ENCODE data around the gene SPECC1L.
"Not testable (repeated sequence)": the region's sequence is repeated elsewhere in the genome, so short reads cannot be mapped to it uniquely, and the experiment has no call there.

The SPECC1L gene

DNA sequence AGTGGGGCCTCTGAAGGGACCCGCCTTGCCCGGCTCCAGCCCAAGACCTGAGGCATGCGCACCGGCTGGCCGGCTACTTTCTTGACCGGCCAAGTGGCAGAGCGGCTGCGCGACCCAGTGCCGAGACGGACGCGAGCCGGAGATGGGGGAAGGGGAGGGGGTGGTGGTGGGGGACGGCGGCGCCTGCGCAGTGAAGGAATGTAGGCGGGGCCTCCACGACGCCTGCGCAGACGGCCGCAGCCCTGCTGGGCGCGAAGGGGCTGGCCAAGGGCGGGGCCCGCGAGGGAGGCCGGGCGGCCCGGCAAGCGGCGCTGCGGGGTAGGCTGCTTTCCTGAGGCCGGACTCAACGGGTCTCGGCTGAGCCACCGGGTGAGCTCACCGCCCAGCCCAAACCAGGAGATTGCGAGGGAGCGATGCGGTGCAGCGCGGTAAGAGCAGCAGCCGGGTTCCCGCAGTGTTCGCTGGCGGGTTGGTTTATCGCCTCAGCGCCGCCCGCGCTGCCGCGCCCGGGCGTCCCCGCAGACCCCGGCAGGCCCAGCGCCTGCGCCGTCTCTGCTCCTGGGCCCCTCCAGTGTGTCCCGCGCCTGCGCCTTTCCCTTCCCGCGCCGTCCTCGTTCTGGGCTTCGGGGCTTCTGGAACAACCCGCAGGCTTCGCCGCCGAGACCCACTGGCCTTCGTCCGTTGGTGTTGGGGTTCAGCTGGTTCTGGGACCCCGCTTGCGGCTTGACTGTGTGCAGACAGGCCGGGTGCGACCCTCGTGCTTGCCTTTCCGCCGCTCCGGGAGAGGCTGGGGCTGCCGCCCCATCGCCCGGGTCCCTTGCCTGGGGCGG, at the start of gene SPECC1L:
SPECC1L (plus strand) TSS at position 276 of the 830 bp plus-strand sequence. CDS start 31,401 bp downstream, outside the sequence.
- no peak for FAIRE-seq

GRCh38 chr22:24224468-24224867, 46.2 kb upstream of the SPECC1L start:
- no peak for FAIRE-seq

DNA sequence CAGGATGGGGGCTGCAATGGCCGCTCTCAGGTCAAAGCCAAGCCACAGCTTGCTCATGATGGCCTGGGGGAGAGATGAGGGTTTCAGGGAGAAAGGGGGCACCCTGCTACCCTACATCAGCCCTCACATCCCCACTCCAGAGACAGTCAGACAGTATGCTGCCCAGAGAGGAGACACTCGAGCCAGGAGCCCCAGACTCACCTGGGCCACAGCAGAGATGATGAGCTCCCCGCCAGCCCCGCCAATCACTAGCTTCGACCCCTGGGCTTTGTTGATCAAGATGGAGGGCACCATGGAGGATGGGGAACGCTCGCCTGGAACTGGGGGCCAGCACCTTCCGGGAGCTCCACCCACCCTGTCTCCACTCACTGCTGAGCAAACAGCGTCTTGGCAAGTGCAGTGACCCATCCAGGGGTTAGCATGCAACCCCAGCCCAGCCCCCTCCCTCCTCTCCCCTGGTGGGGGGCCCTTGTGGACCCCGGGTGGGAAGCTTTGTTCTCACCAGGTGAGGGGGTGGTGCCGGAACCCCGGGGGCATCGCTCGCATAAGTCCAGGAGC, 45.5 kb upstream of the SPECC1L start:
- FAIRE-seq = no peak

DNA sequence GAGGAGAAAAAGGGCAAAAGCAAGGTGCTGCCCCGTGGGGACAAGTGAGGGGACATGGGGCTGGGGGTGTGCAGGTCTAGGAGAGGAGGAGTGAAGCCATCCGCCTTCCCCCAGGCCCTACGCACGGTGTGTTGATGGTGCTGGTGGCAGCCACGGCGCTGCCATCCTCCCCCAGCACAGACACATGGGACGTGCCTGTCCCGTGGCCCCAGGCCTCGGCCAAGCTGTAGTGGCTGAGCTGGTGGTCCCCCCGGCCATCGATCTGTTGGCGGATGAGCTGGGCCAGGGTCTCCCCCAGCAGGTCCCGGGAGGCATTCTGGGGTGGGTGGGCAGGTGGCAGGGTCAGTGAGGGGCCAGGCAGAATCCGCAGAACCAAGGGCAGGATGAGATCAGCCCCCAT, 44.7 kb upstream of the SPECC1L start:
- no peak for FAIRE-seq

GRCh38 chr22:24230911-24231656, 39.5 kb upstream of the SPECC1L start:
- no peak for FAIRE-seq

GRCh38 chr22:24231706-24232105, 38.9 kb upstream of the SPECC1L start:
- FAIRE-seq = no peak

GRCh38 chr22:24232124-24232523, 38.5 kb upstream of the SPECC1L start:
- no peak for FAIRE-seq

GRCh38 chr22:24232725-24233124, 37.9 kb upstream of the SPECC1L start:
- no peak for FAIRE-seq

- no peak for FAIRE-seq
These were observed 37.4 kb upstream of the SPECC1L start for GRCh38 chr22:24233235-24233634.

GRCh38 chr22:24233816-24234215, 36.8 kb upstream of the SPECC1L start:
- no peak for FAIRE-seq

GRCh38 chr22:24235315-24235714, 35.3 kb upstream of the SPECC1L start:
- no peak for FAIRE-seq

DNA sequence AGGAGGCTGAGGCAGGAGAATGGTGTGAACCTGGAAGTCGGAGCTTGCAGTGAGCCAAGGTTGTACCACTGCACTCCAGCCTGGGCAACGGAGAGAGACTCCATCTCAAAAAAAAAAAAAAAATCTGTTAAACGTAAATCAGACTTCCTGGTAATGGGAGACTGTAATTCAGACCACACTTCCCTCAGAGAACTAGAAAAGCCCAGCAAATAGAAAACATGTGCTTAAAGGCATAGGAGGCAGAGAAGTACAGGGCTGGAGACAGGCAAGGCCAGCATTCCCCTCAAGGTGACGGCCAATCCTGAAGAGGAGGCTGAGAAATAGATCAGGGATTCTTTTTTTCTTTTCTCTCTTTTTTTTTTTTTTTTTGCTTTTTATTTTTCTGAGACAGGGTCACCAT, 34.0 kb upstream of the SPECC1L start:
- no peak for FAIRE-seq

DNA sequence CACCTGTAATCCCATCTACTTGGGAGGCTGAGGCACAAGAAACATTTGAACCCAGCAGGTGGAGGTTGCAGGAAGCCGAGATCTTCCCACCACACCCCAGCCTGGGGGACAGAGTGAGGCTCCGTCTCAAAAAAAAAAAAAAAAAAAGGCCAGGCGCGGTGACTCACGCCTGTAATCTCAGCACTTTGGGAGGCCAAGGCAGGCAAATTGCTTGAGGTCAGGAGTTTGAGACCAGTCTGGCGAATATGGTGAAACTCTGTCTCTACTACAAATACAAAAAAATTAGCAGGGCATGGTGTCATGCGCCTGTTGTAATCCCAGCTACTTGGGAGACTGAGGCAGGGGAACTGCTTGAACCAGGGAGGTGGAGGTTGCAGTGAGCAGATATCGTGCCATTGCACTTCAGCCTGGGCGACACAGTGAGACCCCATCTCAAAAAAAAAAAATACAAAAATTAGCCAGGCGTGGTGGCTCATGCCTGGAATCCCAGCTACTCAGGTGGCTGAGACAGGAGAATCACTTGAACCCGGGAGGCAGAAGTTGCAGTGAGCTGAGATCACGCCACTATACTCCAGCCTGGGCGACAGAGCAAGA, 32.4 kb upstream of the SPECC1L start:
- FAIRE-seq = not testable (repeated sequence)

- no peak for FAIRE-seq
These were observed 30.2 kb upstream of the SPECC1L start for GRCh38 chr22:24240381-24240780.

DNA sequence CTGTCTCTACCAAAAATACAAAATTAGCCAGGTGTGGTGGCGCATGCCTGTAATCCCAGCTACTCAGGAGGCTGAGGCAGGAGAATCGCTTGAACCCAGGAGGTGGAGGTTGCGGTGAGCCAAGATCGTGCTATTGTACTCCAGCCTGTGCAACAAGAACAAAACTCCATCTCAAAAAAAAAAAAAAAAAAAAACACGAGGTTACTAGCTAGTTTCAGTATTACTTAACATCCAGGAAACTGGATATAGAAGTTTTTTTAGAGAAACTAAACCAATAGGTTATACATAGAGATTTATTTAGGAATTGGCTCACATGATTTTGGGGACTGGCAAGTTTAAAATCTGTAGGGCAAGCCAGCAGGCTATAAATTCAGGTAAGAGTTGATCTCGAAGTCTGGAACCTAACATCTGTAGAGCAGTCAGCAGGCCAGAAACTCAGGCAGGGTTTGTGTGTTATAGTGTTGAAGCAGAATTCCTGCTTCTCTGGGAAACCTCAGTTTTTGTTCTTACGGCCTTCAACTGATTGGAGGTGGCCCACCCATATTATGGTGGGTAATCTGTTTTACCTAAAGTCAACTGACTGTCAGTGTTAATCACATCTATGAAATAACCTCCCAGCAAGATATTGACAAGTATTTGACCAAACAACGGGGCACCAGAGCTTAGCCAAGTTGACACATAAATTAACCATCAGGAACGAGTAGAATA, 29.5 kb upstream of the SPECC1L start:
- not testable (repeated sequence) for FAIRE-seq

- not testable (repeated sequence) for FAIRE-seq
These were observed 27.2 kb upstream of the SPECC1L start for GRCh38 chr22:24243417-24243816.

- FAIRE-seq = no peak
These were observed 26.4 kb upstream of the SPECC1L start for GRCh38 chr22:24244144-24244787.

DNA sequence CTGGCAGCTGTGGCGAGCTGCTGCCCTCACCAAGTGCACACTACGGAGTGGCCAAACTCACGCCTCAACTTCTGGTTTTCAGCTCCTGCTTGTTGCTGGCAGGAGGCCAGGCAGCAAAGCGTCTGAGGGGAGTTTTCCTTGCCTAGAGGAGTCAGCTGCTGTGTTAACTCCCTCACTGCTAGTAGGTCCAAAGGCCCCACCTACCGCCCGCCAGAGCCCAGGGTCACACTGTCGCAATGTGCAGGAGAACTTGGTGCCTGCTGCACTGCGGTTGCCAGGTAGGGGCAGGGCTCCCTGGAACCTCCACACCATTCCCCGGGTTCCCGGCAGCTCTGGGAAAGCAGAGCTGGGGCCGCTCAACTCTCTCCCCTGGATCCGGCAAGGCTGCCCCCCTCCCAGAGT, 25.6 kb upstream of the SPECC1L start, which contains the start of gene GGT5:
GGT5 (minus strand) TSS at position 53 of the 402 bp plus-strand sequence. CDS start 357 bp downstream, outside the sequence.
- not testable (repeated sequence) for FAIRE-seq

DNA sequence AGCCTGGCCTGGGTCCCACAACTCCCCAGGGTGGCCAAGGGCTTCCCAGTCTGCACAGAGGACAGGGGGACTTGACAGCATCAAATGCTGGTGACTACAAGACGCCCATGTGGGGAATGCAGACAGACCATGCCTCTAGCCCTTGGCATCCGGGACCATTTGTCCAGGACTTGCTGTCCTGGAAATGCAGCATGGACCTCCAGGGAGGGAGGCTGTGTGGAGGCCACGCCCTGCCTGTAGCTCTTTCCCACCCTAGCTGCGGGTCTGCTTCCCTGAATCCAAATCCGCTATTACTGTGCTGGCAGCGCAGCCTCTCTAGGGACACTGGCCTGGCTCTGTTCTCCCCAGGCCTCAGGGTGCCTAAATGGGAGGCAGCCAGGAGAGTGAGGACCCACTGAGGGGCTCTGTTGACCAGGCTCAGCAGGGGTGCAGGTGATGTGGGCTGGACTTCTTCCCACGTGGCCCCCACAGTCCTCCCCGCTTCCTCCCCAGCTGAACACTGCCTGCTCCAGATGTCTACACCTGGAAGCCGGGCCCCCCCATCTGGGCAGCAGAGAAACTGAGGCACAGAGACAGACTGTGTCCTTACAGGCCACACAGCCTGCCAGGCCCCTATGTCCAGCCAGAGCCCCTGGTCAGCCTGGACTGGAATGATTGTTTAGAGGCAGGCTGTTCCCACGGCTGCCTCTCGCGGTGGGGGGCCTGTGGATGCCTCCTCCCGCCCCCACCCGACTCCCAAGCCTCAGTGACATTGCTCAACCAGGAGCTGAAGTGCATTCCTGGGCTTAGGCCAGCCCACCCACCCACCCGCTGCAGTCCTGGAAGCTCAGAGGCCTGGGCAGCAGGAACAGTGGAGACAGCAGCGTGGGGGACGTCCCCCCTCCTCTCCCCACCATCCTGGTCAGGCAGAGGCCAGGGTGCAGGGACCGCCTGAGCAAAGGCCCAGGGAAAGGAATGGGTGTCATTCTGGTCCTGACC, 24.8 kb upstream of the SPECC1L start:
- not testable (repeated sequence) for FAIRE-seq

DNA sequence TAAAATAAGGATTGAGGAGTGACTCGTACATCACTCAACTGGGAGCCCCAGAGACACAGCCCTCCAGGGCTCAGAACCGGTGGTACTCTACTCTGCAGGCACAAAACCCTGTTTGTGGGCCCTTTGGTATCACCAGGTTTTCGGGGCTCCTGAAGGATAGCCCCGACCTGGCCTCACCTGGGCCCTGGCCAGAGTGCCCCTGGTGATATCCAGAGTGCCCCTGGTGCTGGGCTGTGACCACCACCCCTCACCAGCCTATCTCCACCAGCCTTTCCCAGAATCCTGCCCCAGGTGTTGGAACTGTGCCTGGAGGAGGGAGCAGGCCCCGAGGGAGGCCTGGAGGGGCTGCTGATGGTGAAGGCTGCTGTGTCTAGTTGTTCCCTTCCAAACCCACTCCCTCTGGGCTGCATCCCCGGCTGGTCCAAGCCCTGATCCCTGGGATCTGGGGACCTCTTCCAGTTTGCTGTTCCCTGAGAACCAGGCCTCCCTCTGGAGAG, 23.6 kb upstream of the SPECC1L start:
- FAIRE-seq = no peak

All from islet of Langerhans (tissue), 1 donor.